SU-DHL-6 (cell line): ENCODE results near the gene ATPAF1.

ENCODE experiments used
- H2AFZ ChIP-seq: fragments of 200-600 bp; sonication (generic); 2 replicates; pipeline ENCODE4 v1.6.1; 2014; ENCODE audit warnings: low read depth, mild to moderate bottlenecking, moderate library complexity, mixed read lengths, antibody characterized with exemption, low read length; ENCODE audit not compliant: severe bottlenecking
- H3F3A ChIP-seq: fragments of 200-600 bp; shearing (Covaris generic); 2 replicates; pipeline ENCODE4 v1.6.0; 2016; ENCODE audit warnings: antibody characterized with exemption, mild to moderate bottlenecking; ENCODE audit not compliant: insufficient read depth
- H3K27ac ChIP-seq: fragments of 200-600 bp; sonication (generic); 2 replicates; pipeline ENCODE4 v1.5.1; 2016; ENCODE audit warnings: low read depth, mild to moderate bottlenecking, low read length, moderate library complexity, mixed read lengths
- H3K27me3 ChIP-seq: fragments of 200-600 bp; sonication (generic), shearing (Covaris generic); 2 replicates; pipeline ENCODE4 v1.6.0; 2014; ENCODE audit warnings: mild to moderate bottlenecking, low read length
- H3K36me3 ChIP-seq: fragments of 200-600 bp; sonication (generic); 2 replicates; pipeline ENCODE4 v1.6.1; 2014; ENCODE audit warnings: mild to moderate bottlenecking, low read length, mixed read lengths
- H3K4me2 ChIP-seq: fragments of 300-600, 200-600 bp; shearing (Covaris generic), sonication (generic); 2 replicates; pipeline ENCODE4 v1.6.0; 2014; ENCODE audit warnings: low read length, low read depth, mild to moderate bottlenecking; ENCODE audit not compliant: poor library complexity, severe bottlenecking
- H3K4me3 ChIP-seq: fragments of 200-600 bp; sonication (generic); 2 replicates; pipeline ENCODE4 v1.5.1; 2014; ENCODE audit warnings: antibody characterized with exemption, low read length, mild to moderate bottlenecking, mixed read lengths; ENCODE audit not compliant: insufficient read depth, poor library complexity, severe bottlenecking
- H3K79me2 ChIP-seq: fragments of 200-600 bp; sonication (generic); 2 replicates; pipeline ENCODE4 v1.6.1; 2014; ENCODE audit warnings: mild to moderate bottlenecking, low read length, moderate library complexity; ENCODE audit not compliant: insufficient read depth
- H3K9ac ChIP-seq: fragments of 200-600 bp; sonication (generic); 2 replicates; pipeline ENCODE4 v1.7.0; 2014; ENCODE audit warnings: mild to moderate bottlenecking, low read length
- H3K9me2 ChIP-seq: fragments of 200-600 bp; sonication (generic); replicated peaks from 2 replicates; pipeline ENCODE4 v1.6.1; 2014; ENCODE audit warnings: low read length; ENCODE audit not compliant: insufficient read depth
- H3K9me3 ChIP-seq: fragments of 200-600 bp; sonication (generic); 2 replicates; pipeline ENCODE4 v1.6.1; 2014; ENCODE audit warnings: low read length, mixed read lengths; ENCODE audit not compliant: insufficient read depth
- H4K20me1 ChIP-seq: fragments of 200-600 bp; sonication (generic); 2 replicates; pipeline ENCODE4 v1.6.1; 2014; ENCODE audit warnings: low read depth, mild to moderate bottlenecking, antibody characterized with exemption, low read length, moderate library complexity, mixed read lengths
- CTCF ChIP-seq: fragments of 200-600 bp; sonication (generic); IDR thresholded peaks from one replicate; pipeline ENCODE4 v1.5.1; 2017; ENCODE audit warnings: antibody characterized with exemption, mild to moderate bottlenecking, low read length, moderate library complexity; ENCODE audit not compliant: insufficient read depth, poor library complexity, severe bottlenecking
- EZH2phosphoT487 ChIP-seq: fragments of 200-600 bp; sonication (generic), shearing (Covaris generic); conservative IDR thresholded peaks from 2 replicates; pipeline ENCODE4 v1.6.1; 2018; ENCODE audit warnings: mild to moderate bottlenecking, antibody characterized with exemption, low read length, moderate library complexity, mixed read lengths

The ATPAF1 gene

GRCh38 chr1:46607345-46608130 lies 60.6 kb downstream of the ATPAF1 start:
- H3F3A ChIP-seq: no peaks in the 10 kb centered on the region
- H2AFZ ChIP-seq: no peak overlapping the region
- no peaks in the 10 kb centered on the region for H3K9me3 ChIP-seq
- H3K9me2 ChIP-seq: no peaks in the 10 kb centered on the region
- H3K36me3 ChIP-seq: no peaks in the 10 kb centered on the region
- H4K20me1 ChIP-seq: no peaks in the 10 kb centered on the region
- H3K4me2 ChIP-seq: no peak overlapping the region
- no peaks in the 10 kb centered on the region for H3K79me2 ChIP-seq
- no peaks in the 10 kb centered on the region for H3K27me3 ChIP-seq
- H3K9ac ChIP-seq: no peak overlapping the region
- H3K27ac ChIP-seq: no peak overlapping the region
- TF ChIP-seq CTCF (no peak), EZH2phosphoT487 (no peak)
- no peak overlapping the region for H3K4me3 ChIP-seq

DNA sequence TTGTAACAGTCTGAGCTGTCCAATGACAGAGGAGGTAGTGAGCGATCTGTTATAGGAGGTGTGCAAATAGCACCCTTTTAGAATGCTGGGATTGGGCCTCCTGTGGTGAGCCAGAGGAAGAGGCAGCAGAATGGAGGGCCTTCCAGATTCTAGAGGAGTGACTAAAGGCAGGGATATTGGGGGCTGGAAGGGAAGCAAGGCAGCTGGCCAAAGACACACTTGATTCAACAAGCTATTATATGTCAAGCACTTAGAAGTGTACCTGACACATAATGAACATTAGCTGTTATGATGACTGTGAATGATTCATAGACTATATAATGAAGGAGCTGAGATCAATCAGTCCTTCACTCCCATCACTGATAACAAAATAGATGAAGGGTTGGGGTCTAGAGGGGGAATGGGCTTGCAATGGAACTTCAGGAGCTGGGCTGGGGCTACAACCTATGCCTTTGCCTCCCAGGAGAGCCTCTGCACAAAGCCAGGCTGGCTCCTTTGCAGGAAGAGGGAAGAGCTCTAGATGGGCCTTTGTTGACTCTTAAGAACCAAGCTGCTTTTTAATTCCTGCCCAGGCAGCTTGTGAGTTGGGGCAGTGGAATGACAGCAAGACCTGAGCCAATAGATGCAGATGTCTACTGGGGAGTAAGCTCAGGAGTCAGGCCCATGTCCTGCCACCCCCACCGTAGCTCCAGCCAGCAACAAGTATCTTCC lies 61.8 kb downstream of the ATPAF1 start:
- Histone ChIP-seq H2AFZ (no peak overlapping the region), H3K4me3 (no peak overlapping the region), H3K36me3 (no peaks in the 10 kb centered on the region), H3K9ac (no peak overlapping the region), H3K27ac (no peak overlapping the region), H3K9me2 (no peaks in the 10 kb centered on the region), H3K79me2 (no peaks in the 10 kb centered on the region), H3K9me3 (no peaks in the 10 kb centered on the region), H3K4me2 (no peak overlapping the region), H4K20me1 (no peaks in the 10 kb centered on the region), H3F3A (no peaks in the 10 kb centered on the region), H3K27me3 (no peaks in the 10 kb centered on the region)
- TF ChIP-seq EZH2phosphoT487 (no peak), CTCF (no peak)

DNA sequence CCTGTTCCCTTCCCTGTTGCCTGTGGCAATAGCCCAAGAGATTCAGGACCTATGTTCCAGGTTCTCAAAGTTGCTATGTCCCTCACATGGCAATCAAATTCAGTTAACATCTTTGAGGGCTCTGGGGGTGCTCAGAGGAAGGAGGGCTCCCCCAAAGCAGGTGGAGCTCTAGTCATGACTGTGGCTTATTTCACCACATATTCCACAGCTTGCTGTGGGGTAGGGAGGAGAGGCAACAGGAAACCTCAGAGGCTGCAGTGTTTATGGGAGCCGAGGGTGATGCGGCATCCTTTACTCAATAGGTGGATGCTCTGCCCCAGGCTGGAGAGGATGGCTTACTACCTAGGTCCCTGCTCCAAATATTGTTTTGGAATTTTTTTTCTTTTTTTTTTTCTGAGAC lies 62.9 kb downstream of the ATPAF1 start:
- H3K4me2 ChIP-seq: no peak overlapping the region
- H3F3A ChIP-seq: no peaks in the 10 kb centered on the region
- no peak overlapping the region for H3K9ac ChIP-seq
- H3K27ac ChIP-seq: no peak overlapping the region
- no peaks in the 10 kb centered on the region for H3K79me2 ChIP-seq
- no peaks in the 10 kb centered on the region for H3K9me2 ChIP-seq
- TF ChIP-seq CTCF: no peak
- no peak for TF ChIP-seq EZH2phosphoT487
- no peaks in the 10 kb centered on the region for H3K9me3 ChIP-seq
- no peaks in the 10 kb centered on the region for H4K20me1 ChIP-seq
- H2AFZ ChIP-seq: no peak overlapping the region
- H3K4me3 ChIP-seq: no peak overlapping the region
- H3K36me3 ChIP-seq: no peaks in the 10 kb centered on the region
- H3K27me3 ChIP-seq: no peaks in the 10 kb centered on the region
